SU-DHL-6 (cell line): Measurements from ENCODE around the gene OGDH.

Experiments
- CTCF ChIP-seq: fragments of 200-600 bp; sonication (generic); IDR thresholded peaks from one replicate; pipeline ENCODE4 v1.5.1; 2017; ENCODE audit warnings: antibody characterized with exemption, mild to moderate bottlenecking, low read length, moderate library complexity; ENCODE audit not compliant: insufficient read depth, poor library complexity, severe bottlenecking
- EZH2phosphoT487 ChIP-seq: fragments of 200-600 bp; sonication (generic), shearing (Covaris generic); conservative IDR thresholded peaks from 2 replicates; pipeline ENCODE4 v1.6.1; 2018; ENCODE audit warnings: mild to moderate bottlenecking, antibody characterized with exemption, low read length, moderate library complexity, mixed read lengths

DNA sequence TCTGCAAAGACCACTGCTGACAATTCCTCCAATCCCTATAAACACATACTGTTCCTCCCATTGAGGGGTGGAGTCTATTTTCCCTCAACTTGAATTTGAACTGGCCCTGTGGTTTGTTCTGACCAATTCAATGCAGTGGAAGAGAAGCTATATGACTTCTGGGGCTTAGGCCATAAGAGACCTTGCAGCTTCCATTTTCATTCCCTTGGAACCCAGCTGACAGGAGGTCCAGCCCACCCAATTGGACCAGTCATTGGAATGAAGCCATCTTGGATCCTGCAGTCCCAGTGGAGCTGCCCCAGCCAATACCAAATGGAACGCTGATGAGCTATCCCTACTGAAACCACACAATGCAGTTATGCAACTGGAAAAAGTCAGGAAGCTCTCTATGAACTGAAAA is 15.5 kb upstream of the OGDH start:
- TF ChIP-seq CTCF = no peak
- TF ChIP-seq EZH2phosphoT487 = no peak
